Stimulated activated CD8-positive, alpha-beta memory T cell treated with anti-CD3 and anti-CD28 coated beads, Interleukin-7, amount 100 ng/mL, for 1 hour (primary cell): ENCODE measurements around the gene CHTF8.

Experiments used
- DNase-seq, 2 donors: peaks; one replicate each; pipeline ENCODE4 v3.0.0-alpha.2; 2020; ENCODE audit warnings: low read depth in 2 of 2

Gene CHTF8

DNA sequence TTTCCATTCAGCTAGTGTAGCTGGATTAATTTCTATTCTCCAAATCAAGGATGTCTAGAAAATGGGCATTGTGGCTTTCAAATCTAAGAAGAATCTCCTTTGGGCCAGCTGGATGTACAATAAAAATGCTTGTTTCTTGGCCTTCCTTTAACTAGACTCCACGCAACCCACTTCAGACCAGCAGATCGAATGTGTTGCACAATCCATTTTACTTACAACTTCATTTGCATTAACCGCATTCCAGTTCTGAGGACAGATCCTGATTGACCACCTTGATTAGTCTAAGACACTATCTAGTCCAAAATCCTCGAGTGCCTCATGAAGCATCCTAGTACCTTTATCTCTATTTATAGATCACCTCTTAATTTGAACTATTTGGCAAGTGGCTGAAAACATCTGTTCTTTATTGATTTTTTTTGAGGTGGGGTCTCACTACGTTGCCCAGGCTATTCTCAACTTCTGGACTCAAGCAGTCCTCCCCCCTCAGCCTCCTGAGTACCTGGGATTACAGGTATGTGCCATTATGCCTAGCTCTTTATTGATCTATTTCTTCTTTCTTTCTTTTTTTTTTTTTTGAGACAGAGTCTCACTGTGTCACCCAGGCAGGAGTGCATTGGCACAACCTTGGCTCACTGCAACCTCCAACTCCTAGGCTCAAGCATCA, 47.2 kb downstream of the CHTF8 start:
- no peak for DNase-seq

DNA sequence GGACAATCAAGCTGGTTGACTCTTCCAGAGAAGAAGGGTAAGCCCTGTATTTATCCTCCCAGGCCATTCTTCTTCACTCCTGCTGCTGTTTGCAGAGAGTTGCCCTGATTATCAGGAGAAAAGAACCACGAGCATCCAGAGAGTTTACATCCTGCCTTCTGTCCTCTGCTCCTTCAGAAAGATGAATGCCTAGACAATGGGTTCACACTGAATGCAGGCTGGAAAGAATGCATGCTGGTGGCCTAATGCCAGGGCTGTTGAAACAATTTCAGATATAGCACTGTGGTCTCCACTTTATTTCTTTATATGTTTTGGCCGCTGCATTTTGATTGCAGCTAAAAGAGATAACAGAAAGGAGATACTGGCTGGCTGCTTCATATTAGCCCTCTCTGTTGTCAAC, 48.1 kb downstream of the CHTF8 start:
- no peak for DNase-seq

DNA sequence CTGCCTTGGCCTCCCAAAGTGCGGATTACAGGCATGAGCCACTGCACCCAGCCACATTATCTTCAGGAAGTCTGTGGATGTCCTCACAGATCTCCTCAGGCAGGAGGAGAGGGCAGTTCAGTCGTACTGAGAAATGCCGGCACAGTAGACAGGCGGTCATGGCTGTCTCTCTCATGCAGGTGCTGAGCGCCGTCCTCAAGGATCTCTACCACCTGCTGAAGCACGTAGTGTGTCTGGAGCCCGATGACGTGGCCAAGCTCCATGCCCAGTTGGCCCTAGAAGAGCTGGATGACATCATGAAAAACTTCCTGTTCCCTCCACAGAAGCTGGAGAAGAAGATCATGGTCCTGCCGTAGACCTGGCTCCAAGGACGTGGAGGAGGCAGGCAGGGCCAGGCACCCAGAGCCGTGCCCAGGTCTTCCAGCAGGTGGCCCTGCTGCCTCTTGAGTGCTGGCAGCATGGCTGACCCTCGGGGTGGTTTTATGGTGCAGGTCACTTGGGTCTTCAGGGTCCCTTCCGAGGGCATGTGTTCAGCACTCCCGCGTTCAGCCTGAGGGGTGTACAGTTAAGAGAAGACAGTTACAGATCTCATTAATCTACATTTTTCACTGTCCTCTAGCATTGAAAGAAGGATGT, 49.0 kb downstream of the CHTF8 start:
- DNase-seq, result no peak

DNA sequence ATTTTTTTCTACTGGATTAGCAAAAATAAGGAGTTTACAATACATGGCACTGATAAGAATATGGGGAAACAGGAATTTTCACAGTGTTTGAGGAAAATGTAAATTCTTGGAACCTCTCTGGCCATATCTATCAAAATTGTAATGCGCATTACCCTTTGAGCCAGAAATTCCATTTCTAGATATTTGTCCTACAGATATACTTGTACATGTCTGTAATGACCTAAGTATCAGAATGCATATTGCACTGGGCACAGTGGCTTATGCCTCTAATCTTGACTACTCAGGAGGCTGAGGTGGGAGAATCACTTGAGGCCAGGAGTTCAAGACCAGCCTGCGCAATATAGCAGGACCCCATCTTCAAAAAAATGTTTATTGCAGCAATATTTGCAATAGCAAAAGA, 52.7 kb downstream of the CHTF8 start:
- DNase-seq, result no peak

DNA sequence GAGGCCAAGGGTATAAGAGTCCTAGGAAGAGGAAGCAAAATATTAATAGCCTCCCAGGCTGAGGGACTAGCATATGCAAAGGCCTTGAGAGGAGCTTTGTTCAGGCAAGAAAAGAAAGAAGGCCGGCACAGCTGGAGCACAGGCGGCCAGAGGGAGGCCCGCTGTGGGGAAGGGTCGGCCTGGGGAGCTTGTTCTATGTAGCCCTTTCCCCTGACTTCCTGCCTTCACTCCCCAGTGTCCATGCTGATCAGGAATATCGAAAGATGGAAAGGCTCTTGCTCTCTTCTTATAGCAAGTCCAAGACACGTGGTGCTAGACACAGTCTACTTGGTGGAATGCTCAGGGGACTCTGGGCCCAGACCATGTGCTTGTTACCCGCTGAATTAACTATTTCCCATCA, 54.3 kb downstream of the CHTF8 start:
- DNase-seq, result no peak

DNA sequence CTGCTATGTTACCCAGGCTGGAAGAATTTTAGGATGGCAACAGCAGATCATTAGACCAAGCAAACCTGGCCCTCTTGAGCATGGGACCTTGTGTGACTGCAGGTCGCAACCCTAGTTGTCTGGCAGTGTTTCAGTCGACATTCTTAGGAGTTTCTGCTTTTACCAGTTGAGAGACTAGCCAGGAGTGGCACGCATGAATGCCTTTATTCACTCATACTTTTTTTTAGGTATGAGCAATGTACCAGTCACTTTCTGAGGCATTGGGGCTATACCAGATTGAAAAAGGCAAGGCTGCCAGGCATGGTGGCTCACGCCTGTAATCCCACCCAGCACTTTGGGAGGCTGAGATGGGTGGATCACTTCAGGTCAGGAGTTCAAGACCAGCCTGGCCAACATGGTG, 55.1 kb downstream of the CHTF8 start:
- no peak for DNase-seq

DNA sequence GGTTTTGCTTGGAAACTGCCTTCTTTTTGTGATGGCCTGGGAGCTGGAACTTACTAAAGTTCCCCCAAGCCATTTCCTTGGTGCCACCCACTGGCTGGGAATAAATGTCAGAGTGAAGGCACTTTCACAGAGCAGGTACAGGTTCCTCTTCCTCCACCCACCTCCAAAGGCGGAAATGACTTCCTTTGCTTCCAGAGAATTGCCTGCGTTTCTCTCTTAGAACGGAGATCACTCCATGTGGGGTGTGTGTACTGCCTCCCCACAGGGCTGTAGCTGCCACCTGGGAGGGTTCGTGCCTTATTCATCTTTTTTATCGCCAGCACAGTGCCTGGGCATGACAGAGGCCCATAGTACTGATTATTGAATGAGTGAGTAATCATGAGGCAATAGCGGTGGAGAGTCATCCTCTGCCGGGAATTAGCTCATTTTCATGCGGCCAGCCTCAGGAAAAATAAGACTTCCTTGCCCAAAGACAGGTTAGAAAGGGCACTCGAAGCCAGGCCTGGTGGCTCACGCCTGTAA, 59.1 kb downstream of the CHTF8 start:
- DNase-seq, result no peak

DNA sequence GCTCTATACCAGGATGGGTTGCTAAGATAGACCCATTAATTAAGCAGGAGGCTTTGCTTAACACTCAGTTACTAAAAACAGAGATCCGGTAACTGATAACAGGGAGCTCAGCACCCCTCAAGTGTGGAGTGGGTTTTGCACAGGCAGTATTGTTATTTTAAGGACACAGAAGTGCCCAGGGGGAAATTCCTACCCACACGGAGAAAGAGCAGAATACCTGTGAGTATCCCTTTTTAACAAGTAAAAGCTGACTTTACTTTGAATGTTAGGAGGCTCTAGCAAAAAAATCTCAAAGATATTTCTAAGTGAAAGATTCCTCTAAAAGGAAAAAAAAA, 59.8 kb downstream of the CHTF8 start:
- DNase-seq, result no peak

DNA sequence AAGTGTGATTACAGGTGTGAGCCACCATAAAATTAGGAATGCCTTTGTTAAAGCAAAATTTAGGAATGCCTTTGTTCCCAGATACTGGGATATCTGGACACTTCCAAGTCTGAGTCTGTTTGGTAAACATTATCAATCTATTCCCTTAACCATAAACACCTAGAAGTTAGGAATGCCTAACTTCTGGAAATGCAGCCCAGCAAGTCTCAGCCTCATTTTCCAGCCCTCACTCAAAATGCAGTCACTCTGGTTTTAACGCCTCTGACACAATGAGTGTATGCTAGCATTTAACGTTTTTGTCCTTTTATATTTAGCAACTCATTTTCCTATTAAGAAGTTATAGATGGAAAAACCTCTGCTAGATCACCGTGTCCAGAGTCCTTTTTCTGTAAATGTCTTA, 61.4 kb downstream of the CHTF8 start:
- DNase-seq, result no peak

DNA sequence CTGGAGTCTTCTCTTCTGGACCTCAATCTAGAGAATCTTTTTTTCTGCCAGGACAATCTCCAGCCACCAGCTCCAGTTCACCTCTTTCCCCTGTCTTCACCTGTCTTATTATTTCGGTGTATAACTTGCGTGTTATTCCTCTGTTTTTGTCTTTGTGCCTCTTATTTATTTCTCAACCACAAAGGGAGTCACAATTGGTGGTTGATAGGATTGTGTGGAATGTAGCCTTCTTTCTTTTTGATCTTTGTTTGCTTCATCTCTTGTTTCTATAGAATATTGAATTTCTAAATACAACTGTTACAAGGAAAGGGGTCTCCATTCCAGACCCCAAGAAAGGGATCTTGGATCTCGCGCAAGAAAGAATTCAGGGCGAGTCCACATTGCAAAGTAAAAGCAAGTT, 62.9 kb downstream of the CHTF8 start:
- no peak for DNase-seq
